Astrocyte (in vitro differentiated cells and primary cell): ENCODE data around the gene LMO1.

Experiments
- CTCF ChIP-seq: IDR thresholded peaks from 2 replicates; pipeline ENCODE4 v1.5.1; 2011; ENCODE audit warnings: low read depth, mild to moderate bottlenecking, inconsistent platforms, low read length, moderate library complexity; ENCODE audit not compliant: insufficient read depth
- EZH2 ChIP-seq: IDR thresholded peaks from 2 replicates; pipeline ENCODE4 v1.6.1; 2012; ENCODE audit warnings: mild to moderate bottlenecking, low read length, inconsistent platforms; ENCODE audit not compliant: insufficient read depth

- TF ChIP-seq CTCF (no peak), EZH2 (no peak)
Observed at GRCh38 chr11:8218409-8218808, 45.3 kb downstream of the LMO1 start.
